ENCODE data around the gene POC1A. TPM values are rescaled to one million over a fixed set of nuclear protein-coding genes. Genes with fewer than 3 reads are reported as not detected.

Gene POC1A
- total RNA-seq, 2 donors from 2014 or later, result 2.5 to 5.3 TPM

DNA sequence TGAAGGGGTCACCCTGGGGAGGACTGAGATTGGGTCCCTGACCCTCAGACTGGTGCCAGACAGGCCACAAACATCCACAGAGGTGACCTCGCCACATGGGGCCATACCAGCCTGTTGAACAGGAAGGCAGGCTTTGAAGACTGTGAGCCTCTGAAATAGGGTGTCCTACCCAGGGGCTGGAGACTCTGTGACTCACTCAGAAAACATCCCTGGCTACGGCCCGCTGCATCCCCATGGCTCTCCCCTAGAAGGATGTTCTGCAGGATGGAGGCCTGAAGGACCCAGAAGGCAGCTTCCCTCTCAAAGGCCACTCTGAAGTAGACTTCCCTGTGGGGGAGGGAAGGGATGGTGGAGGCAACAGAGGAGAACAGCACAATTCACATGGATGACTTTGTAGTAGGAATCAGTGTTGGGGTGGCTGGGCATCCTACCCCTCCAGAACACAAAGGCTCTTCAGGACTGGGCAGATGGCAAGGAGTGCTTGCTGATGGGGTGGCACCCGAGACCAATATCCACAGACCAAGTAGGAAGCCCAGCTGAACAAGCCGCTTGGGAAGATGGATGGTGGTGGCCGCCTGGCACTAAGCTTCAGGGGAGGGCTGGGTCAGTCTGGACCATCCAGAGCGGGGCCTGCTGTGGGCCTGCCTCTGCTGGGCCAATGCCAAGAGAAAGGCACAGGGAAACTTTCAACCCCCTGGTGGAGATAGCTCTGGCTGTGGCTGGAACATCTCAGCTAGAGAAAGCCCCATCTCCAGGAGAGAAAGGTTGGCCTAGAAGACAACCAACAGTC lies 60.3 kb downstream of the POC1A start:
- no peaks in the 10 kb centered on the region for H3K4me1 ChIP-seq (replicated peaks)
- no peak overlapping the region for H3K4me3 ChIP-seq
- no peak for DNase-seq (ENCODE audit: low spot score)
- no peaks in the 10 kb centered on the region for H3K9me3 ChIP-seq
- TF ChIP-seq, protein P1, sequence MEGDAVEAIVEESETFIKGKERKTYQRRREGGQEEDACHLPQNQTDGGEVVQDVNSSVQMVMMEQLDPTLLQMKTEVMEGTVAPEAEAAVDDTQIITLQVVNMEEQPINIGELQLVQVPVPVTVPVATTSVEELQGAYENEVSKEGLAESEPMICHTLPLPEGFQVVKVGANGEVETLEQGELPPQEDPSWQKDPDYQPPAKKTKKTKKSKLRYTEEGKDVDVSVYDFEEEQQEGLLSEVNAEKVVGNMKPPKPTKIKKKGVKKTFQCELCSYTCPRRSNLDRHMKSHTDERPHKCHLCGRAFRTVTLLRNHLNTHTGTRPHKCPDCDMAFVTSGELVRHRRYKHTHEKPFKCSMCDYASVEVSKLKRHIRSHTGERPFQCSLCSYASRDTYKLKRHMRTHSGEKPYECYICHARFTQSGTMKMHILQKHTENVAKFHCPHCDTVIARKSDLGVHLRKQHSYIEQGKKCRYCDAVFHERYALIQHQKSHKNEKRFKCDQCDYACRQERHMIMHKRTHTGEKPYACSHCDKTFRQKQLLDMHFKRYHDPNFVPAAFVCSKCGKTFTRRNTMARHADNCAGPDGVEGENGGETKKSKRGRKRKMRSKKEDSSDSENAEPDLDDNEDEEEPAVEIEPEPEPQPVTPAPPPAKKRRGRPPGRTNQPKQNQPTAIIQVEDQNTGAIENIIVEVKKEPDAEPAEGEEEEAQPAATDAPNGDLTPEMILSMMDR (IDR thresholded peaks at IDR 0.05), result no peak
- no peak for TF ChIP-seq POLR2AphosphoS5 (IDR thresholded peaks at IDR 0.05)
- no peak for TF ChIP-seq POLR2A (IDR thresholded peaks at IDR 0.05)
- WGBS, result 94% methylated on average over 6 of the region's 7 CpGs
- H3K27ac ChIP-seq, result no peak overlapping the region
- no peaks in the 10 kb centered on the region for H3K27me3 ChIP-seq (replicated peaks; ENCODE audit: insufficient read depth)
- no peaks in the 10 kb centered on the region for H3K36me3 ChIP-seq
- intact Hi-C loops (cut with DNase I), result no loop called here

DNA sequence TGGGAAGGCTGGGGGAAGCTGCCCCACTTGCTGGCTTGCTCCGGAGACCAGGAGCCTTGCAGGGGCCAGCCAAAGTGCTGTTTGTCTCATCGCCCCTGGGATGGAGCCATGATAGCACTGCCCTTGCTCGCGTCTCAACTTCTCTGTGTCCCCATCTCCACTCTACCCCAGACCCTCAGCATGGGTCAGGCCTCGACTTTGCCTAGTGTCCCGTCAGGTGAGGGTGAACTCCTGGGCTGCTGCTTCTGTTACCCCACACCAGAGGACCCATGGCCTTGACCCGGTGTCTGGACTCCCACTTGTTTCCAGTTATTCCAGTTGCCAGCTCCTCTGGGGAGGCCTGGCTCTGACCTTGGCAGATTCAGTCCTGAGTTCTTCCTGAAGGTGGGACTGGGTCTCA lies 61.3 kb downstream of the POC1A start:
- no peak for DNase-seq (ENCODE audit: low spot score)
- intact Hi-C loops (cut with DNase I), result no loop called here
- Histone ChIP-seq H3K27ac (no peak overlapping the region), H3K36me3 (no peaks in the 10 kb centered on the region), H3K9me3 (no peaks in the 10 kb centered on the region), H3K4me3 (no peak overlapping the region), H3K27me3 (replicated peaks; ENCODE audit: insufficient read depth) (no peaks in the 10 kb centered on the region), H3K4me1 (replicated peaks) (no peaks in the 10 kb centered on the region)
- TF ChIP-seq POLR2A (IDR thresholded peaks at IDR 0.05), result no peak
- TF ChIP-seq, protein P1 (IDR thresholded peaks at IDR 0.05), result no peak
- no peak for TF ChIP-seq POLR2AphosphoS5 (IDR thresholded peaks at IDR 0.05)
- WGBS, result 93% methylated on average over 7 of the region's 7 CpGs

DNA sequence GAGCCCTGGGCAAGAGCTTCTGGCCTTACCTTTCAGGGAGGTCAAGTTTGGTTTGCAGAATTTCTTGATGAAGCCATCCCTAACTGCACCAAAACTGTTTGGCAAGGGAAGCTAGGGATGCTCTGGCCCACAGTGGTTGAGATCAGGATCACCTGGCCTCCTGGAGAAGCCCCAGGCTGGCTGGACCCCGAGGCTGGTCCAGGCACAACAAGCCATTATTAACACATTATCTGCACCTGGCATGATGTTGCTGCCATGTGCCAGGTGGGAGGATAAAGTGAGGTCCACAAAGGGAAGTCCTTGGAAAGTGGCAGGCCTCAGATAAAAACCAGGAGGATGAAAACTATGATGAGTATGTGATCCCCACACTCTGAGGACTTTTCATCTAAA lies 62.0 kb downstream of the POC1A start:
- no peaks in the 10 kb centered on the region for H3K36me3 ChIP-seq
- H3K27ac ChIP-seq, result no peak overlapping the region
- TF ChIP-seq, protein P1 (IDR thresholded peaks at IDR 0.05), result no peak
- TF ChIP-seq POLR2A (IDR thresholded peaks at IDR 0.05), result no peak
- TF ChIP-seq POLR2AphosphoS5 (IDR thresholded peaks at IDR 0.05), result no peak
- no peak overlapping the region for H3K4me3 ChIP-seq
- intact Hi-C loops (cut with DNase I), result no loop called here
- no peaks in the 10 kb centered on the region for H3K27me3 ChIP-seq (replicated peaks; ENCODE audit: insufficient read depth)
- H3K4me1 ChIP-seq (replicated peaks), result no peaks in the 10 kb centered on the region
- H3K9me3 ChIP-seq, result no peaks in the 10 kb centered on the region
- no peak for DNase-seq (ENCODE audit: low spot score)
- WGBS, result 11% methylated on average over 1 of the region's 1 CpG

DNA sequence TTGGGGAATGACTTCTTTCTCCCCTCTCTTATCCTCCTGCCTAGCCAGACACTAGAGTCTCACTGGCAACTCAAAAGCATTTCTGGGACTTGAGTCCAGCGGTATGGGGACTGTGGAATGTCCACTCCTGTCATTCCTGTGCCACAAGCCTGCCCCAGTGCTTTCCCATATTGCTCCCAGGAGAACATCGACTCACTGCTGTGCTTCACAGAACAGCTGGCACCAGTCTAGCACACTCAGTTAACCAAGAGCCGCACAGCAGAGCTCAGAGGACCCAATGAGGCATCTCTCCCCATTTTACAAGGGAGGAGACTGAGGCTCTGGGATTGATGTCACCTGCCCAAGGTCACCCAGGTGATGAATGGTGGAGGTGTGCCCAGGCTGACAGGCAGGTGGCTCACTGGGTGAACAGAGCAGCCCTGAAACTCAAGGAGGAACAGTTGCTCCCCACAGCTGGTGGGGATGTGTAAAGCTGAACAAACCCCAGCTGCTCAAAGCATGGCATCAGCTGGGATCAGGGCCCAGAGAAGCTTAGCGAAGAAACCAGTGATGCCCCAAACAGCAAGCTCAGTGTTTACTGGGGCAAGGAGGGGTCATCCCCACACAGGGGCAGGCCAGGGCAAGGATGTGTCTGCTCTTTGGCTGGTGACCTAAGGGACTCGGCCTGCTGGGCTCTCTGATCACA lies 62.5 kb downstream of the POC1A start:
- no peaks in the 10 kb centered on the region for H3K36me3 ChIP-seq
- no peaks in the 10 kb centered on the region for H3K4me1 ChIP-seq (replicated peaks)
- no peak overlapping the region for H3K27ac ChIP-seq
- TF ChIP-seq, protein P1 (IDR thresholded peaks at IDR 0.05), result no peak
- TF ChIP-seq POLR2AphosphoS5 (IDR thresholded peaks at IDR 0.05) (no peak), POLR2A (IDR thresholded peaks at IDR 0.05) (no peak)
- intact Hi-C loops (cut with DNase I), result no loop called here
- 73% methylated on average over 5 of the region's 5 CpGs for WGBS
- no peaks in the 10 kb centered on the region for H3K9me3 ChIP-seq
- DNase-seq (ENCODE audit: low spot score), result no peak
- no peaks in the 10 kb centered on the region for H3K27me3 ChIP-seq (replicated peaks; ENCODE audit: insufficient read depth)
- H3K4me3 ChIP-seq, result no peak overlapping the region
